MCF 10A (cell line): ENCODE measurements around the gene TPK1. TPM values are rescaled to one million over a fixed set of nuclear protein-coding genes. Genes with fewer than 3 reads are reported as not detected.

Experiments used
- BruUV-seq: library from RNA; stranded (reverse); fragments of 400-500 nt; replicated peaks from 2 replicates; lab custom pipeline; 2021; lab: Mats Ljungman, UMichigan
- CTCF ChIA-PET: fragments of 300-600 bp; sonication (Branson Sonifier 250); formaldehyde crosslinking; extraction: SDS; loops from one replicate; lab custom pipeline; 2021; ENCODE audit warnings: antibody characterized with exemption, inconsistent platforms; lab: Yijun Ruan, JAX
- POLR2A ChIA-PET: fragments of 300-600, 350-650 bp; sonication (Branson Sonifier 250); formaldehyde crosslinking; extraction: SDS; loops from one replicate; lab custom pipeline; 2020; ENCODE audit warnings: antibody characterized with exemption, inconsistent platforms; lab: Yijun Ruan, JAX
- DNase-seq: peaks from one replicate; pipeline ENCODE4 v3.0.0-alpha.2; 2018; ENCODE audit not compliant: unreplicated experiment
- H3K27ac Mint-ChIP-seq: one replicate; pipeline ENCODE4 v1.8.0; 2022; ENCODE audit warnings: mild to moderate bottlenecking, low read depth, mixed read lengths; ENCODE audit not compliant: unreplicated experiment
- H3K27me3 Mint-ChIP-seq: one replicate; pipeline ENCODE4 v1.8.0; 2022; ENCODE audit warnings: mixed read lengths; ENCODE audit not compliant: insufficient read depth, unreplicated experiment
- H3K36me3 Mint-ChIP-seq: one replicate; pipeline ENCODE4 v1.8.0; 2022; ENCODE audit warnings: mild to moderate bottlenecking, moderate library complexity, mixed read lengths; ENCODE audit not compliant: insufficient read depth, unreplicated experiment
- H3K4me1 Mint-ChIP-seq: one replicate; pipeline ENCODE4 v1.8.0; 2022; ENCODE audit warnings: mixed read lengths; ENCODE audit not compliant: insufficient read depth, unreplicated experiment
- H3K4me3 Mint-ChIP-seq: one replicate; pipeline ENCODE4 v1.8.0; 2022; ENCODE audit warnings: mild to moderate bottlenecking, moderate library complexity, mixed read lengths; ENCODE audit not compliant: unreplicated experiment
- H3K9me3 Mint-ChIP-seq: one replicate; pipeline ENCODE4 v1.8.0; 2022; ENCODE audit warnings: mixed read lengths; ENCODE audit not compliant: unreplicated experiment
- intact Hi-C: fragments of 100-400 bp; cut with micrococcal nuclease; formaldehyde crosslinking; loops from 2 replicates; pipeline ENCODE4 v1.14.1; 2022
- total RNA-seq: library from RNA; stranded (reverse); gene quantifications from 2 replicates; pipeline ENCODE4 v1.2.3, GENCODE V29; 2022
- TF ChIP-seq, protein P1 (sequence below): fragments of 200-600 bp; IDR thresholded peaks from one replicate; pipeline ENCODE4 v1.8.0; 2022; ENCODE audit warnings: antibody characterized with exemption, mild to moderate bottlenecking; ENCODE audit not compliant: unreplicated experiment

The TPK1 gene
- total RNA-seq, 1 experiment from 2014 or later = 8.8 TPM

DNA sequence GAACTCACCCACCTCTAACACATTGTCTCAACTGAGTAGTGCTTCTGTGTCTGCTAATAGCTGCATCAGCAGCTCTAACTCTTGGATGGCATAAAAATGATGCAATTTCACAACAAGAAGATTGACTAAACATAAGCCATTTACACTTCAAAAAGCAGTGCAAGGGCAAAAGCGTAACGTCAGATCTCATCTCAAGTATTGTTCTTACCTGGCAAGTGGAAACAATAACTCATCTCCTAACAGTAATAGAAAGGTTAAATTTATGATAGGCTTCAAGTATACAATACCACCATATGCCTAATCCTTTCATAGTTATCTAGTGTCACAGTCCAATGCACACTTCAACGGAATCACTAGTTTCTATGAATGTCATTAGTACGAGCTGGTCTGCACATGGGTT is 14.8 kb downstream of the TPK1 start:
- ChIA-PET CTCF (interaction anchor here (0.5 to 1.2 kb wide), 2 partner anchors 16 to 151 kb away, joined by 3 read pairs; no protein-coding TSS in a partner anchor), POLR2A (interaction anchor here (1.6 kb wide), 1 partner anchor 14 kb away, joined by 4 read pairs; no protein-coding TSS in a partner anchor)
- Mint-ChIP-seq H3K4me1 (peaks cover 5% of the 10 kb centered on the region), H3K27me3 (no peaks in the 10 kb centered on the region), H3K4me3 (no peak overlapping the region), H3K27ac (no peak overlapping the region), H3K9me3 (no peaks in the 10 kb centered on the region), H3K36me3 (no peaks in the 10 kb centered on the region)
- intact Hi-C loops = no loop called here
- TF ChIP-seq, protein P1, sequence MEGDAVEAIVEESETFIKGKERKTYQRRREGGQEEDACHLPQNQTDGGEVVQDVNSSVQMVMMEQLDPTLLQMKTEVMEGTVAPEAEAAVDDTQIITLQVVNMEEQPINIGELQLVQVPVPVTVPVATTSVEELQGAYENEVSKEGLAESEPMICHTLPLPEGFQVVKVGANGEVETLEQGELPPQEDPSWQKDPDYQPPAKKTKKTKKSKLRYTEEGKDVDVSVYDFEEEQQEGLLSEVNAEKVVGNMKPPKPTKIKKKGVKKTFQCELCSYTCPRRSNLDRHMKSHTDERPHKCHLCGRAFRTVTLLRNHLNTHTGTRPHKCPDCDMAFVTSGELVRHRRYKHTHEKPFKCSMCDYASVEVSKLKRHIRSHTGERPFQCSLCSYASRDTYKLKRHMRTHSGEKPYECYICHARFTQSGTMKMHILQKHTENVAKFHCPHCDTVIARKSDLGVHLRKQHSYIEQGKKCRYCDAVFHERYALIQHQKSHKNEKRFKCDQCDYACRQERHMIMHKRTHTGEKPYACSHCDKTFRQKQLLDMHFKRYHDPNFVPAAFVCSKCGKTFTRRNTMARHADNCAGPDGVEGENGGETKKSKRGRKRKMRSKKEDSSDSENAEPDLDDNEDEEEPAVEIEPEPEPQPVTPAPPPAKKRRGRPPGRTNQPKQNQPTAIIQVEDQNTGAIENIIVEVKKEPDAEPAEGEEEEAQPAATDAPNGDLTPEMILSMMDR = no peak
- no peak for DNase-seq
- BruUV-seq = no TSS peak

DNA sequence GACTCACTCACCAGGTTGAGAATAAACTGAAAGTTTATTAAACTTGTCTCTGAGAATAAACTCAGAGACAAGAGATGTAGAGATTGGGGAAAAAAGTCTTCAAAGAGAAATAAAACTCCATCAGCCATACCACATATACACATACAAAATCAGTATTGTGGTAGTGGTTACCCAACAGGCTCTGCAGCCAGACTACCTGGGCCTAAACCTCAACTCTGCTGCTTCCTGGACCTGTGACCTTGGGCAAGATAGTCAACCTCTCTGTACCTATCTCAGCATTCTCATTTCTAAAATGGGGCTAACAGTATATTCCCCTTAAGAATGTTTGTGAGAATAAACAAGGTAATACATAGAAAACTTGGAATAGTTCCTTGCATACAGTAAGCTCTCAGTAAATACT is 15.3 kb downstream of the TPK1 start:
- BruUV-seq = no TSS peak
- no peak for DNase-seq
- no peaks in the 10 kb centered on the region for H3K27me3 Mint-ChIP-seq
- H3K9me3 Mint-ChIP-seq = no peaks in the 10 kb centered on the region
- ChIA-PET POLR2A (no interaction called here), CTCF (interaction anchor here (0.5 kb wide), 1 partner anchor 16 kb away, joined by 3 read pairs; no protein-coding TSS in a partner anchor)
- no peaks in the 10 kb centered on the region for H3K36me3 Mint-ChIP-seq
- TF ChIP-seq, protein P1 = no peak
- no peak overlapping the region for H3K4me3 Mint-ChIP-seq
- peaks cover 5% of the 10 kb centered on the region for H3K4me1 Mint-ChIP-seq
- no peak overlapping the region for H3K27ac Mint-ChIP-seq
- intact Hi-C loops = no loop called here

DNA sequence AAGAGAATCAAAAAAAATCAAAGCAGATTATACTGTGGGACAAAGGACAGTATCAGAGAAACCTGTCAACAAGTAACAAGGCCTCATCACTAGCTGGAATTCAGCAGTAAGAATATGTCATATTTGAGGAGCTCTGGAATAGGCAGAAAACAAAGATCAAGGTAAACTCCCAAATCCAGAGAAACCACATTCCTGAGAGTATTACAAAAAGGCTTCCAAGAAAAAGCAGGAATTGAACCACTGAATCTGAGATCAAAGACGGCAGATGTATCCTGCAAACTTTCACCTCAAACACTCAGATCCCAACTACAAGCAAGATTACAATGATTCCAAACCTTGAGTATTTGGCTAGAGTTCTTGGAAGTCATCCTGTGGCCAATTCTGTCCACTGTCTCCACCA is 16.3 kb downstream of the TPK1 start:
- Mint-ChIP-seq H3K27ac (no peak overlapping the region), H3K36me3 (no peaks in the 10 kb centered on the region), H3K27me3 (no peaks in the 10 kb centered on the region), H3K4me3 (no peak overlapping the region), H3K4me1 (peaks cover 5% of the 10 kb centered on the region), H3K9me3 (no peaks in the 10 kb centered on the region)
- CTCF ChIA-PET = no interaction called here
- intact Hi-C loops = no loop called here
- POLR2A ChIA-PET = no interaction called here
- no peak for DNase-seq
- no TSS peak for BruUV-seq
- TF ChIP-seq, protein P1 = no peak

DNA sequence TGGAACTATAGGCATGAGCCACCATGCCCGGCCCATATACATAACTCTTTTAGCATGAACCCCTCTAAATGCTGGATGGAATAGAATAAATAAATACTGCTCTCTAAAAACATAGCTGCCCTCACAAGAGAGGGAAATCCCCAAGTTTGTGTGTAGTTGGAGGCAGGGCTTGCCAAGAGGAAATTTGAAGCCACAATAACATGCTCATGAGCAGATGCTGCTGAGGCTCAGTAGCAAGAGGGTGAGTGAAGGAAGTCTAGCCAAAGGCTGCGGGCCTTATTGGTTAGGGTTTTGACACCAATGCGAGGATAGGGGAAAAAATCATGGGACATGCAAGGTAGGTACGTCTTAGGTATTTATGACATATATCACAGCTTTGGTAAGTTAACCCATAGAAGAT is 17.3 kb downstream of the TPK1 start:
- peak; percentile 29 for DNase-seq
- Mint-ChIP-seq H3K4me3 (no peak overlapping the region), H3K9me3 (no peaks in the 10 kb centered on the region), H3K36me3 (no peaks in the 10 kb centered on the region), H3K4me1 (no peaks in the 10 kb centered on the region), H3K27me3 (no peaks in the 10 kb centered on the region), H3K27ac (no peak overlapping the region)
- intact Hi-C loops = no loop called here
- BruUV-seq = no TSS peak
- TF ChIP-seq, protein P1 = no peak
- POLR2A ChIA-PET = interaction anchor here (1.0 kb wide), 1 partner anchor 17 kb away, joined by 4 read pairs; no protein-coding TSS in a partner anchor
- CTCF ChIA-PET = interaction anchor here (1.0 kb wide), 1 partner anchor 147 kb away, joined by 3 read pairs; no protein-coding TSS in a partner anchor
